HepG2 (cell line): ENCODE measurements around the gene MRPL42. TPM values are rescaled to one million over a fixed set of nuclear protein-coding genes. Genes with fewer than 3 reads are reported as not detected.

ENCODE experiments used
- ATAC-seq: fragments of 200-7000 bp; cut with Tn5 transposase; 3 replicates; pipeline ENCODE4 v1.9.1; 2020; ENCODE audit warnings: mild to moderate bottlenecking, moderate library complexity
- BruUV-seq: library from RNA; stranded (reverse); fragments of 400-500 nt; replicated peaks from 2 replicates; lab custom pipeline; 2021; lab: Mats Ljungman, UMichigan
- CTCF ChIA-PET: fragments of 300-600 bp; formaldehyde crosslinking; extraction: SDS; loops from one replicate; lab custom pipeline; 2021; ENCODE audit warnings: low total read pairs, inconsistent platforms, low intra/inter-chr PET ratio; lab: Yijun Ruan, JAX
- POLR2A ChIA-PET: fragments of 350-600 bp; sonication (Branson Sonifier 250); formaldehyde crosslinking; loops from one replicate; lab custom pipeline; 2020; ENCODE audit warnings: antibody characterized with exemption, inconsistent platforms; lab: Yijun Ruan, JAX
- DNase-seq: peaks from one replicate; pipeline ENCODE4 v3.0.0-alpha.2; 2015; ENCODE audit warnings: low spot score
- FAIRE-seq: peaks from 3 replicates; lab custom pipeline; 2011; peaks lifted over from hg19 to GRCh38; lab: Jason Lieb, UNC
- H2AFZ ChIP-seq: one replicate; pipeline ENCODE4 v1.6.1; 2011; ENCODE audit warnings: low read length, inconsistent platforms
- H3K27ac ChIP-seq: fragments of 300-600 bp; 3 replicates; pipeline ENCODE4 v1.8.0; 2011; ENCODE audit warnings: mixed run types, mild to moderate bottlenecking, mixed read lengths, low read length, inconsistent platforms; ENCODE audit not compliant: insufficient read depth; ENCODE audit errors: extremely low read length
- H3K27me3 ChIP-seq, 2 experiments: fragments of 200-600 bp in 1 of 2; 2 replicates in 1 of 2; 3 replicates in 1 of 2; pipeline versions ENCODE4 v1.6.0 to v1.8.0; 2011; ENCODE audit warnings: low read length in 2 of 2, mild to moderate bottlenecking in 2 of 2, moderate library complexity in 2 of 2, inconsistent platforms in 1 of 2; ENCODE audit not compliant: insufficient read depth in 2 of 2, control insufficient read depth in 1 of 2
- H3K36me3 ChIP-seq, 2 experiments: fragments of 200-600 bp in 1 of 2; replicated peaks in 1 of 2; 2 replicates in 1 of 2; 3 replicates in 1 of 2; pipeline versions ENCODE4 v1.5.1 to v1.8.0; 2011; ENCODE audit warnings: low read length in 2 of 2, inconsistent platforms in 1 of 2; ENCODE audit not compliant: insufficient read depth in 2 of 2, control insufficient read depth in 1 of 2
- H3K4me1 ChIP-seq: 2 replicates; pipeline ENCODE4 v1.5.1; 2012; ENCODE audit warnings: low read length, inconsistent platforms; ENCODE audit not compliant: insufficient read depth
- H3K4me2 ChIP-seq: 2 replicates; pipeline ENCODE4 v1.6.0; 2011; ENCODE audit warnings: low read depth, low read length, inconsistent platforms
- H3K4me3 ChIP-seq, 3 experiments: fragments of 200-600 bp in 1 of 3; sonication (generic), shearing (Covaris generic) in 1 of 3; replicated peaks in 1 of 3; 2 replicates each; pipeline ENCODE4 v1.5.1; 2011 to 2016; ENCODE audit warnings: low read length in 3 of 3, inconsistent platforms in 2 of 3, low read depth in 2 of 3, mild to moderate bottlenecking in 2 of 3, control low read depth in 1 of 3, mixed read lengths in 1 of 3; ENCODE audit not compliant: insufficient read depth in 1 of 3
- H3K79me2 ChIP-seq: one replicate; pipeline ENCODE4 v1.6.1; 2011; ENCODE audit warnings: low read length, inconsistent platforms; ENCODE audit not compliant: insufficient read depth
- H3K9ac ChIP-seq: 2 replicates; pipeline ENCODE4 v1.6.0; 2011; ENCODE audit warnings: mild to moderate bottlenecking, low read depth, low read length, inconsistent platforms; ENCODE audit not compliant: insufficient read depth
- H3K9me3 ChIP-seq: 2 replicates; pipeline ENCODE4 v1.5.1; 2012; ENCODE audit warnings: mild to moderate bottlenecking, low read length
- H4K20me1 ChIP-seq: 2 replicates; pipeline ENCODE4 v1.6.0; 2011; ENCODE audit warnings: inconsistent platforms, mild to moderate bottlenecking, low read length, moderate library complexity; ENCODE audit not compliant: insufficient read depth
- CCDC6 ChIP-seq: sonication (generic); formaldehyde crosslinking; IDR thresholded peaks from 2 replicates; pipeline ENCODE4 v1.8.1; 2022; ENCODE audit warnings: mild to moderate bottlenecking, missing genetic modification reagents, moderate library complexity
- HNRNPL ChIP-seq: fragments of 200-400 bp; formaldehyde crosslinking; IDR thresholded peaks from 2 replicates; pipeline ENCODE4 v1.6.1; 2017; ENCODE audit warnings: mild to moderate bottlenecking, low read depth, low read length
- KLF11 ChIP-seq: IDR thresholded peaks from 2 replicates; pipeline ENCODE4 v1.6.1; 2016; ENCODE audit warnings: missing compliant biosample characterization
- NFIB ChIP-seq: sonication (generic); formaldehyde crosslinking; IDR thresholded peaks from 2 replicates; pipeline ENCODE4 v1.9.0; 2021; ENCODE audit warnings: missing genetic modification reagents, mild to moderate bottlenecking, borderline replicate concordance
- NFRKB ChIP-seq: fragments of 450-650 bp; IDR thresholded peaks from 2 replicates; pipeline ENCODE4 v1.6.1; 2017
- RNF2 ChIP-seq: fragments of 450-650 bp; conservative IDR thresholded peaks from 2 replicates; pipeline ENCODE4 v1.6.1; 2016; ENCODE audit warnings: low read depth
- ZBTB1 ChIP-seq: sonication (generic); formaldehyde crosslinking; IDR thresholded peaks from 2 replicates; pipeline ENCODE4 v1.4.0; 2020; ENCODE audit warnings: missing genetic modification reagents, borderline replicate concordance
- ZNF430 ChIP-seq: sonication (generic); formaldehyde crosslinking; IDR thresholded peaks from 2 replicates; pipeline ENCODE4 v1.9.0; 2021; ENCODE audit warnings: mild to moderate bottlenecking, missing genetic modification reagents
- ZNF441 ChIP-seq: sonication (generic); formaldehyde crosslinking; IDR thresholded peaks from 2 replicates; pipeline ENCODE4 v1.7.0; 2021; ENCODE audit warnings: missing genetic modification reagents, borderline replicate concordance
- ZNF850 ChIP-seq: sonication (generic); formaldehyde crosslinking; conservative IDR thresholded peaks from 2 replicates; pipeline ENCODE4 v1.9.0; 2021; ENCODE audit warnings: mild to moderate bottlenecking, missing genetic modification reagents
- WGBS: methylation state at CpG from one replicate; pipeline ENCODE4 v1.1.6; 2017; ENCODE audit warnings: low lambda C conversion rate; 5-methylcytosine and 5-hydroxymethylcytosine counted together
- in situ Hi-C: cut with HindIII; loops from 2 replicates; pipeline ENCODE4 v1.10.0; 2017; ENCODE audit warnings: low pct_unique_long_range_greater_than_20kb; ENCODE audit not compliant: extremely low pct_ligation_motif_present
- intact Hi-C: fragments of 100-400 bp; cut with micrococcal nuclease; formaldehyde crosslinking; loops from one replicate; pipeline ENCODE4 v1.10.0; 2022; ENCODE audit not compliant: unreplicated experiment
- polyA plus RNA-seq, 8 experiments: library from polyadenylated mRNA; depleted of rRNA in 3 of 8; stranded (reverse) in 7 of 8; unstranded in 1 of 8; fragments of >200 nt; fragmentation: Illumina TruSeq in 4 of 8; extraction: Trizol in 4 of 8; gene quantifications; 2 replicates each; pipeline versions ENCODE4 v1.2.1 to v1.2.3, GENCODE V29; 2011 to 2016; ENCODE audit warnings: low read depth in 4 of 8, missing spikeins in 1 of 8, mixed read lengths in 1 of 8; ENCODE audit not compliant: insufficient read depth in 1 of 8
- total RNA-seq, 5 experiments: library from RNA; depleted of rRNA; stranded (reverse); fragments of >200 nt; fragmentation: Illumina TruSeq; extraction: Trizol; gene quantifications; 2 replicates each; pipeline ENCODE4 v1.2.3, GENCODE V29; 2016; ENCODE audit warnings: low read depth in 1 of 5
- TF ChIP-seq, protein P1 (sequence below): sonication (generic); formaldehyde crosslinking; IDR thresholded peaks from 2 replicates; pipeline ENCODE4 v1.4.0; 2020; ENCODE audit warnings: missing genetic modification reagents; ENCODE audit errors: not compliant biosample characterization

The MRPL42 gene
- total and polyA plus RNA-seq, 2 of the 13 experiments (the other 11 are each of a cell fraction or from before 2014, with no cell fraction given): 93.3 to 148 TPM

GRCh38 chr12:93427779-93428564, 39.3 kb upstream of the MRPL42 start:
- H3K4me1 ChIP-seq: peaks cover 72% of the 10 kb centered on the region
- ATAC-seq: no peak
- TF ChIP-seq, protein P1, sequence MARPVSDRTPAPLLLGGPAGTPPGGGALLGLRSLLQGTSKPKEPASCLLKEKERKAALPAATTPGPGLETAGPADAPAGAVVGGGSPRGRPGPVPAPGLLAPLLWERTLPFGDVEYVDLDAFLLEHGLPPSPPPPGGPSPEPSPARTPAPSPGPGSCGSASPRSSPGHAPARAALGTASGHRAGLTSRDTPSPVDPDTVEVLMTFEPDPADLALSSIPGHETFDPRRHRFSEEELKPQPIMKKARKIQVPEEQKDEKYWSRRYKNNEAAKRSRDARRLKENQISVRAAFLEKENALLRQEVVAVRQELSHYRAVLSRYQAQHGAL (CRISPR knock-in tag): no peak
- TF ChIP-seq NFIB (no peak), KLF11 (no peak), HNRNPL (no peak), ZNF850 (no peak), ZNF430 (CRISPR knock-in tag) (no peak)
- TF ChIP-seq, all 625 proteins: peak for 0
- Histone ChIP-seq H3K36me3 (0 out of 5 replicates have a peak, but pooled peaks cover 0 to 2% of the 10 kb centered on the region in 2 experiments), H2AFZ (no peak overlapping the region), H3K4me3 (no peak overlapping the region), H3K27ac (no peak overlapping the region), H3K79me2 (peaks cover 95% of the 10 kb centered on the region), H3K27me3 (no peaks in the 10 kb centered on the region), H3K4me2 (no peak overlapping the region), H3K9me3 (no peaks in the 10 kb centered on the region), H3K9ac (no peak overlapping the region), H4K20me1 (peaks cover 89% of the 10 kb centered on the region)
- POLR2A ChIA-PET: interaction anchor here (0.5 kb wide), 1 partner anchor 472 kb away, joined by 3 read pairs; no protein-coding TSS in a partner anchor
- in situ Hi-C loops (no loop called here), intact Hi-C loops (no loop called here)
- 88% methylated on average over 5 of the region's 5 CpGs for WGBS
- CTCF ChIA-PET: no interaction called here
- FAIRE-seq: peak; percentile 8
- DNase-seq: no peak
- BruUV-seq: no TSS peak

DNA sequence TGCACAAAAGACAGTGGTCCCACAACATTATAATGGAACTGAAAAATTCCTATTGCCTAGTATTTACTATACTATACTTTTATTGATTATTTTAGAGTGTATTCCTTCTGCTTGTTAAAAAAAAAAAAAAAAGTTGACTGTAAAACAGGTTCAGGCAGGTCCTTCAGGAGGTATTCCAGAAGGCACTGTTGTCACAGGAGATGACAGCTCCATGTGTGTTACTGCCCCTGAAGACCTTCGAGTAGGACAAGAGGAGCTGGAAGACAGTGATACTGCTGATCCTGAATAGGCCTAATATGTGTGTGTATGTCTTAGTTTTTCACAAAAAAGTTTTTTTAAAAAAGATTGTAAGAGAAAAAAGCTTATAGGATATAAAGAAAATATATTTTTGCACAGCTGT, 37.9 kb upstream of the MRPL42 start:
- 0 out of 5 replicates have a peak, but pooled peaks cover 0 to 2% of the 10 kb centered on the region in 2 experiments for H3K36me3 ChIP-seq
- FAIRE-seq: no peak
- BruUV-seq: no TSS peak

More for the DNA sequence above, 37.9 kb upstream of the MRPL42 start:
- Histone ChIP-seq H3K4me1 (peaks cover 67% of the 10 kb centered on the region), H2AFZ (no peak overlapping the region), H3K9ac (no peak overlapping the region), H4K20me1 (peaks cover 85% of the 10 kb centered on the region), H3K4me2 (no peak overlapping the region), H3K9me3 (no peaks in the 10 kb centered on the region), H3K4me3 (no peak overlapping the region), H3K79me2 (peaks cover 94% of the 10 kb centered on the region), H3K27me3 (no peaks in the 10 kb centered on the region), H3K27ac (no peak overlapping the region)
- DNase-seq (no peak), ATAC-seq (no peak)
- TF ChIP-seq ZBTB1 (no peak), ZNF441 (no peak), RNF2 (no peak), NFRKB (no peak), CCDC6 (CRISPR knock-in tag) (no peak)
- ChIA-PET CTCF (no interaction called here), POLR2A (no interaction called here)
- WGBS: 70% methylated on average over 1 of the region's 1 CpG
- in situ Hi-C loops: no loop called here
- intact Hi-C loops: no loop called here
